Measurements from ENCODE around the gene LRP11. TPM values are rescaled to one million over a fixed set of nuclear protein-coding genes. Genes with fewer than 3 reads are reported as not detected.

The LRP11 gene
- total and polyA plus RNA-seq, 9 of the 15 experiments (the other 6 are each of a cell fraction or from before 2014, with no cell fraction given) = 0.51 to 3.5 (median 2.4) TPM

DNA sequence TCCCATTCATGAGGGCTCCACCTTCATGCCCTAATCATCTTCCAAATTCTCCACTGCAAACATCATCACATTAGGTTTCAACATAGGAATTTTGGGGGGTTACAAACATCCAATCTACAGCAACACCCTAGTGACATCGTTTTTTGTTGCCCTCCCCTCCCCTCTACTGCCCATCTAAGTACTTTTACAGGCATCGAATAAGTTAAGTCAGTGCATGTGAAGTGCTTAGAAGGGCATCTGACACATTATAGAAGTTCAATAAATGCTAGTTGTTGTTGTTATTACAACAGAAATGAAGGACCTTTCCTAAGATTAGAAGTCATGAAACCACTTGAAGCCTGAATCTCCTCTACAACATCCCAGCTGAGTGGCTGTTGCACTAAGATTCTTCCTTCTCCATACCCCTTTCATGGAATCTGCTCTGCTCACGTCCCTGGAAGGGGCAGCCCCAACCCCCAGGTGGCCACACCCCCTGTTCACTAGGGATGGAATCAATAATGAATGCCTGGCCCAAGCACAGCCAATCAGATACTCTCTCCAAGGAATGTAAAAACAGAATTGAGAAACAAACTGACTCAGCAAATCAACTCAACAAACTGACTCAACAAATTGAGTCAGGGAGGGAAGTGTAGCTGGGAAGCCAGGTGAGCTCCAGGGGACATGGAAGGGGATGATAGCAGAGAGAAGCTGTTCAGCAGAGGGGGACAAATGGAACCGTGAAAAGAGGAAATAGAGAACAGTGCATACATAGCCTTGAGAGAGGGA is 3.9 kb upstream of the LRP11 start (continued):
- TF ChIP-seq, protein P1, sequence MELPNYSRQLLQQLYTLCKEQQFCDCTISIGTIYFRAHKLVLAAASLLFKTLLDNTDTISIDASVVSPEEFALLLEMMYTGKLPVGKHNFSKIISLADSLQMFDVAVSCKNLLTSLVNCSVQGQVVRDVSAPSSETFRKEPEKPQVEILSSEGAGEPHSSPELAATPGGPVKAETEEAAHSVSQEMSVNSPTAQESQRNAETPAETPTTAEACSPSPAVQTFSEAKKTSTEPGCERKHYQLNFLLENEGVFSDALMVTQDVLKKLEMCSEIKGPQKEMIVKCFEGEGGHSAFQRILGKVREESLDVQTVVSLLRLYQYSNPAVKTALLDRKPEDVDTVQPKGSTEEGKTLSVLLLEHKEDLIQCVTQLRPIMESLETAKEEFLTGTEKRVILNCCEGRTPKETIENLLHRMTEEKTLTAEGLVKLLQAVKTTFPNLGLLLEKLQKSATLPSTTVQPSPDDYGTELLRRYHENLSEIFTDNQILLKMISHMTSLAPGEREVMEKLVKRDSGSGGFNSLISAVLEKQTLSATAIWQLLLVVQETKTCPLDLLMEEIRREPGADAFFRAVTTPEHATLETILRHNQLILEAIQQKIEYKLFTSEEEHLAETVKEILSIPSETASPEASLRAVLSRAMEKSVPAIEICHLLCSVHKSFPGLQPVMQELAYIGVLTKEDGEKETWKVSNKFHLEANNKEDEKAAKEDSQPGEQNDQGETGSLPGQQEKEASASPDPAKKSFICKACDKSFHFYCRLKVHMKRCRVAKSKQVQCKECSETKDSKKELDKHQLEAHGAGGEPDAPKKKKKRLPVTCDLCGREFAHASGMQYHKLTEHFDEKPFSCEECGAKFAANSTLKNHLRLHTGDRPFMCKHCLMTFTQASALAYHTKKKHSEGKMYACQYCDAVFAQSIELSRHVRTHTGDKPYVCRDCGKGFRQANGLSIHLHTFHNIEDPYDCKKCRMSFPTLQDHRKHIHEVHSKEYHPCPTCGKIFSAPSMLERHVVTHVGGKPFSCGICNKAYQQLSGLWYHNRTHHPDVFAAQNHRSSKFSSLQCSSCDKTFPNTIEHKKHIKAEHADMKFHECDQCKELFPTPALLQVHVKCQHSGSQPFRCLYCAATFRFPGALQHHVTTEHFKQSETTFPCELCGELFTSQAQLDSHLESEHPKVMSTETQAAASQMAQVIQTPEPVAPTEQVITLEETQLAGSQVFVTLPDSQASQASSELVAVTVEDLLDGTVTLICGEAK (IDR thresholded peaks at IDR 0.05) = peak; percentile 14; the same call in 1 of the 2 replicates
- TF ChIP-seq, protein P1 (CRISPR knock-in tag; IDR thresholded peaks at IDR 0.05) = no peak
- no peak for TF ChIP-seq CREB1 (IDR thresholded peaks at IDR 0.05)
- peak; percentile 46; the same call in 1 of the 2 replicates for TF ChIP-seq CREB1 (CRISPR knock-in tag; IDR thresholded peaks at IDR 0.05)
- peak; percentile 99 for TF ChIP-seq MAFF (IDR thresholded peaks at IDR 0.05; ENCODE audit: low read length)
- TF ChIP-seq HDAC2 (IDR thresholded peaks at IDR 0.05) = peak; percentile 41; the same call in 1 of the 2 replicates
- TF ChIP-seq, protein P2, sequence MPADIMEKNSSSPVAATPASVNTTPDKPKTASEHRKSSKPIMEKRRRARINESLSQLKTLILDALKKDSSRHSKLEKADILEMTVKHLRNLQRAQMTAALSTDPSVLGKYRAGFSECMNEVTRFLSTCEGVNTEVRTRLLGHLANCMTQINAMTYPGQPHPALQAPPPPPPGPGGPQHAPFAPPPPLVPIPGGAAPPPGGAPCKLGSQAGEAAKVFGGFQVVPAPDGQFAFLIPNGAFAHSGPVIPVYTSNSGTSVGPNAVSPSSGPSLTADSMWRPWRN (IDR thresholded peaks at IDR 0.05; ENCODE audit: low read depth) = no peak
- TF ChIP-seq PURB (CRISPR knock-in tag; IDR thresholded peaks at IDR 0.05; ENCODE audit: low read depth) = no peak
- peak; percentile 87; the same call in 1 of the 2 replicates for TF ChIP-seq SPI1 (IDR thresholded peaks at IDR 0.05; ENCODE audit: borderline replicate concordance, low read depth, low read length)
- TF ChIP-seq FOXA3 (CRISPR knock-in tag; conservative IDR thresholded peaks at IDR 0.05 in 1 of 2, IDR thresholded peaks at IDR 0.05 in 1 of 2) = no peak
- TF ChIP-seq MECOM (CRISPR knock-in tag; IDR thresholded peaks at IDR 0.05) = no peak
- TF ChIP-seq MBD2 (IDR thresholded peaks at IDR 0.05; ENCODE audit: borderline replicate concordance, low read depth) = no peak; the same call in 1 of the 2 replicates
- no peak for TF ChIP-seq IRF2 (CRISPR knock-in tag; IDR thresholded peaks at IDR 0.05)
- TF ChIP-seq ETV5 (CRISPR knock-in tag; IDR thresholded peaks at IDR 0.05; ENCODE audit: low read depth) = no peak
- no peak for TF ChIP-seq ZNF282 (CRISPR knock-in tag; IDR thresholded peaks at IDR 0.05)
- 0 out of 4 replicates have a peak, but pooled peaks of 1 of the 2 experiments have one; percentile 11 for TF ChIP-seq KDM1A (IDR thresholded peaks at IDR 0.05)
- TF ChIP-seq C11orf30 (IDR thresholded peaks at IDR 0.05; ENCODE audit: low read depth) = peak; percentile 100
- TF ChIP-seq ZNF263 (CRISPR knock-in tag; IDR thresholded peaks at IDR 0.05; ENCODE audit: borderline replicate concordance) = no peak
- TF ChIP-seq TAF1 (IDR thresholded peaks at IDR 0.05; ENCODE audit: control insufficient read depth, extremely low read depth, insufficient read depth, low read length, severe bottlenecking) = peak; percentile 24
- no peak for TF ChIP-seq SMAD4 (CRISPR knock-in tag; conservative IDR thresholded peaks at IDR 0.05)
